IPS-20b (cell line): ENCODE data around the gene RPS6KA4.
A peak's percentile ranks its signal among the peaks of the same experiment; 100 is the strongest.
"Not testable (repeated sequence)": the region's sequence is repeated elsewhere in the genome, so short reads cannot be mapped to it uniquely, and the experiment has no call there.

ENCODE experiments used
- H3K27ac ChIP-seq: one replicate; pipeline ENCODE4 v1.5.1; 2013; ENCODE audit warnings: low read length
- H3K27me3 ChIP-seq: 2 replicates; pipeline ENCODE4 v1.6.1; 2013; ENCODE audit warnings: mild to moderate bottlenecking, low read length, inconsistent platforms; ENCODE audit not compliant: insufficient read depth
- H3K36me3 ChIP-seq: 2 replicates; pipeline ENCODE4 v1.6.1; 2013; ENCODE audit warnings: low read depth, mild to moderate bottlenecking, inconsistent platforms, low read length, moderate library complexity; ENCODE audit not compliant: insufficient read depth
- H3K4me1 ChIP-seq: 2 replicates; pipeline ENCODE4 v1.6.1; 2013; ENCODE audit warnings: mild to moderate bottlenecking, control low read depth, inconsistent platforms, low read length, moderate library complexity; ENCODE audit not compliant: insufficient read depth
- H3K4me3 ChIP-seq: 2 replicates; pipeline ENCODE4 v1.5.1; 2013; ENCODE audit warnings: mild to moderate bottlenecking, low read length, inconsistent platforms
- H3K9ac ChIP-seq: 2 replicates; pipeline ENCODE4 v1.6.1; 2013; ENCODE audit warnings: low read depth, mild to moderate bottlenecking, inconsistent platforms, low read length, moderate library complexity
- H3K9me3 ChIP-seq: 2 replicates; pipeline ENCODE4 v1.6.1; 2013; ENCODE audit warnings: mild to moderate bottlenecking, low read depth, low read length, inconsistent platforms; ENCODE audit not compliant: insufficient read depth

Gene RPS6KA4

DNA sequence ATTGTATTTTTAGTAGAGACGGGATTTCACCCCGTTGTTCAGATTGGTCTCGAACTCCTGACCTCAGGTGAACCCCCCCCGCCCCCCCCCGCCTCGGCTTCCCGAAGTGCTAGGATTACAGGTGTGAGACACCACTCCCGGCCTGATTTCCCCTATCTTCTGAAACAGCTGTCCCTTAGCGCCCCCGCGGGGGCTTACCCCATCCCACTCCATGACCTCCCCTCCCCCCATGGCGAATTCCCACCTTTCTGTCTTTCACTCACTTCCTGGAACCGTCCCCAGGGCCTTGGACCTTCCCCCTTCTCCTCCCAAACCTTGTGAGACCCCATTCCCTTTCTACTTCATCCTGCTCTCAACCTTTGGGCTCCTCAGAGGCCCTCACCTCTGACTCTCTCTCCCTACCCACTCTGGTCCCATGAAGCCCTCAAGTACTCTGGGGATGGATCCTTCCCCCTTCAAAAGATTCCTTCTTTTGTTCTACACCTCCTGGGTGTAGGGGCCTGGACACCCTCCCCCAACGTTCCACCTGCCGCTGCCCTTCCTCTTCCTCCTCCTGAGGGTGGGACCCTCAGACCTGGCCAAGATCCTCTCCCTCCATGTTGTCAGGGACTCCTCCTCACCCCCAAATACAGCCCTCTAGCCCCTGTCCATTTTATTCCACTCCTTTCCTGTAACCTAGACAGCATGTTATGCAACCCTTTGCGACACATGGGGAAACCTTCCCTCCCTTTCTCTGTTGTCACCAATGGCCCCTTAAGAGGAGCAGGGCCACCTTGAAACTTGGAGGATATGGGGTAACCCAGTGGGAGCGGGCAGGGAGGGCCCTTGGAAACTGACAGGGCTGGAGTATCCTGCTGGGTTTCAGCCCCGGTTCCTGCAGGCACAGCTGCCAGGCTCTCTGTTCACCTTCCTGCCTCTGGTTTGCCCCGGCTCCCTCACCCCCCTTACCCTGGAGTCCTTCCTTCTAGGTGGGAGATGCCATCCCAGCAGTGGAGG is 39.9 kb upstream of the RPS6KA4 start:
- Histone ChIP-seq H3K4me1 (peaks cover 2% of the 10 kb centered on the region; the same call in 1 of the 2 replicates), H3K9ac (peak overlapping the region; percentile 96; the same call in 1 of the 2 replicates), H3K27ac (no peak overlapping the region), H3K9me3 (no peaks in the 10 kb centered on the region), H3K36me3 (peaks cover 54% of the 10 kb centered on the region), H3K27me3 (no peaks in the 10 kb centered on the region), H3K4me3 (peak overlapping the region; percentile 94)

DNA sequence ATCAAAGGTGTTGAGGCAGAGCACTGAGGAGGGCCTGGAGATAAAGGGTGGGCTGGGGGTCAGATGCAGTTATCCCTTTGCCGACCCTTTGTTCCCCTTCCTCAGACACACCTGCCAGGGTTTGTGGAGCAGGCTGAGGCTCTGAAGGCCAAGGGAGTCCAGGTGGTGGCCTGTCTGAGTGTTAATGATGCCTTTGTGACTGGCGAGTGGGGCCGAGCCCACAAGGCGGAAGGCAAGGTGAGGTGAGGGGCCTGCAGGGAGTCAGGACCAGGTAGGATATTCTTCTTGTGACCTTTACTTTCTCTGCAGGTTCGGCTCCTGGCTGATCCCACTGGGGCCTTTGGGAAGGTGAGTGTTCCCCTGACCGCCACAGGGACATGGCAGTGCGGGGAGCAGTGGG is 38.4 kb upstream of the RPS6KA4 start:
- peaks cover 39% of the 10 kb centered on the region for H3K36me3 ChIP-seq
- no peaks in the 10 kb centered on the region for H3K9me3 ChIP-seq
- H3K27ac ChIP-seq = no peak overlapping the region
- peaks cover 5% of the 10 kb centered on the region; the same call in 1 of the 2 replicates for H3K4me1 ChIP-seq
- H3K27me3 ChIP-seq = no peaks in the 10 kb centered on the region
- no peak overlapping the region for H3K4me3 ChIP-seq
- H3K9ac ChIP-seq = no peak overlapping the region

DNA sequence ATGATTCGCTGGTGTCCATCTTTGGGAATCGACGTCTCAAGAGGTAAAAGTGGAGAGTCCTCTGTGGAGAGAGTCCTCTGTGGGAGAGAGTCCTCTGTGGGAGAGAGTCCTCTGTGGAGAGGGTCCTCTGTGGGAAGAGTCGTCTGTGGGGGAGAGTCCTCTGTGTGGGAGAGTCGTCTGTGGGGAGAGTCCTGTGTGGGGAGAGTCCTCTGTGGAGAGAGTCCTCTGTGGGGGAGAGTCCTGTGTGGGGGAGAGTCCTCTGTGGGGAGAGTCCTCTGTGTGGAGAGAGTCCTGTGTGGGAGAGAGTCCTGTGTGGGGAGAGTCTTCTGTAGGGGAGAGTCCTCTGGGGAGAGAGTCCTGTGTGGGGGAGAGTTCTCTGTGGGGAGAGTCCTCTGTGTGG is 37.9 kb upstream of the RPS6KA4 start:
- Histone ChIP-seq H3K4me1 (peaks cover 5% of the 10 kb centered on the region; the same call in 1 of the 2 replicates), H3K9me3 (no peaks in the 10 kb centered on the region), H3K36me3 (peaks cover 35% of the 10 kb centered on the region), H3K27me3 (no peaks in the 10 kb centered on the region), H3K27ac (no peak overlapping the region), H3K4me3 (no peak overlapping the region), H3K9ac (no peak overlapping the region)

- H3K9ac ChIP-seq = no peak overlapping the region
Measured at GRCh38 chr11:64321533-64321932, 37.4 kb upstream of the RPS6KA4 start.

DNA sequence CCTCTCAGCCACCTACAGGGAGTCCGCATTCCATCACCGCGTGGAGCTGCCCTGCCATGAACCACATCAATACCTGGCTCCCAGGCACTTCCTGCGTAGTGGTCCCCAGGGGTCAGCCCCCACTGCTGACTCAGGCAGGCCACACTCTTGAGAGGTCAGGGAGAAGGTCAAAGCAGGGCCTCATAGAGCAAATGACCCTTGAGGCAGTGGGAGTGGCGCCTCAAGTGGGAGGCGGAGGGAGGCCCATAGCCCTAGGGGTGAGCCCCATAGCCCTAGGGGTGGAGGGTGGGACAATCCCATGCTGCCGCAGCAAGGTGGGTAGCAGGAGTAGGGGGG is 36.1 kb upstream of the RPS6KA4 start:
- peaks cover 27% of the 10 kb centered on the region for H3K36me3 ChIP-seq
- H3K27me3 ChIP-seq = no peaks in the 10 kb centered on the region
- no peak overlapping the region for H3K4me3 ChIP-seq
- no peaks in the 10 kb centered on the region for H3K9me3 ChIP-seq
- 0 out of 2 replicates have a peak, but pooled peaks cover 5% of the 10 kb centered on the region for H3K4me1 ChIP-seq
- no peak overlapping the region for H3K27ac ChIP-seq
- H3K9ac ChIP-seq = no peak overlapping the region

More at GRCh38 chr11:64321533-64321932, 37.4 kb upstream of the RPS6KA4 start:
- Histone ChIP-seq H3K36me3 (peaks cover 30% of the 10 kb centered on the region), H3K27me3 (no peaks in the 10 kb centered on the region), H3K9me3 (no peaks in the 10 kb centered on the region), H3K4me1 (peaks cover 5% of the 10 kb centered on the region; the same call in 1 of the 2 replicates), H3K4me3 (no peak overlapping the region), H3K27ac (no peak overlapping the region)

- Histone ChIP-seq H3K9ac (no peak overlapping the region), H3K4me1 (0 out of 2 replicates have a peak, but pooled peaks cover 5% of the 10 kb centered on the region), H3K27ac (no peak overlapping the region), H3K4me3 (no peak overlapping the region), H3K27me3 (no peaks in the 10 kb centered on the region), H3K36me3 (peaks cover 27% of the 10 kb centered on the region), H3K9me3 (no peaks in the 10 kb centered on the region)
Measured at GRCh38 chr11:64323373-64323772, 35.6 kb upstream of the RPS6KA4 start.

DNA sequence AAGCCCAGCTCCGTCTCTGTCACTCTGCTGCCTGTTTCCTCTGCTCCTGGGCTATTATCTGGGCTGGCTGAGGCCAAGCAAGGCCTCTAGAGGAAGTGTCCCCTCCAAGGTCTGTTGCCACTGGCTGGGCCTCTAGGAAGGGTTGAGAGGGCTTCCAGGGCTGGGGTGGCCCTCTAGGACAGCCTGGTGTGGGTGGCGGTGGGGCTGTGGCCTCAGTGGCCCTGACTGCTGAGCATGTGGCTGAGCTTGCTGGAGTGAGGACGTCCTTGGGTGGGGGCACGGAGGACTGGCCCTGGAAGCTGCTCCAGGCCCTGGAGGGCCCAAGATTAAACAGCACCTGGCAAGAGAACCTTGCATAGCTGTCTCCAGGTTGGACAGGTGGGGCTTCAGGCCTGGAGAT is 35.0 kb upstream of the RPS6KA4 start:
- H3K36me3 ChIP-seq = peaks cover 27% of the 10 kb centered on the region
- not testable (repeated sequence) for H3K27me3 ChIP-seq, H3K4me1 ChIP-seq, H3K4me3 ChIP-seq, H3K27ac ChIP-seq, H3K9me3 ChIP-seq, H3K9ac ChIP-seq

GRCh38 chr11:64324692-64325469 is 34.1 kb upstream of the RPS6KA4 start:
- Histone ChIP-seq H3K36me3 (peaks cover 27% of the 10 kb centered on the region), H3K27ac (no peak overlapping the region), H3K4me3 (no peak overlapping the region), H3K9me3 (no peaks in the 10 kb centered on the region), H3K9ac (peak overlapping the region; percentile 23; the same call in 1 of the 2 replicates), H3K27me3 (no peaks in the 10 kb centered on the region), H3K4me1 (0 out of 2 replicates have a peak, but pooled peaks cover 3% of the 10 kb centered on the region)

GRCh38 chr11:64327375-64327774 is 31.6 kb upstream of the RPS6KA4 start:
- Histone ChIP-seq H3K27ac (no peak overlapping the region), H3K27me3 (no peaks in the 10 kb centered on the region)

DNA sequence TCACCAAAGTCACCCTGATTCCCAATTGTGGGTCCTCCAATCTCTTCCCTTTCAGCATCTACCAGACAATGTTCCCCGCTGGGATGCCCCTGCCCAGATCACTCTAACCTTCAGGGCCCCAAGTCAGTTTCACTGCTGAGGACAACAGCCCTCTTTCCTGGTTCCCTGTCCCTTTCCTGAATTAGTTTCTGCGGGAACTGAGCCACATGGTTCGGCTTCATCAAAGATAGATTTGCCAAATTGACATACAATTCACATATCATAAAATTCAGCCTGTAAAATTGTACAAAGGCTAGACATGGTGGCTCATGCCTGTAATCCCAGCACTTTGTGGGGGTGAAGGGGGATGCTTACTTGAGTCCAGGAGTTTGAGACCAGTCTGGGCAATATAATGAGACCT is 31.0 kb upstream of the RPS6KA4 start:
- H3K9ac ChIP-seq = no peak overlapping the region
- no peak overlapping the region for H3K27ac ChIP-seq
- no peaks in the 10 kb centered on the region for H3K9me3 ChIP-seq
- 0 out of 2 replicates have a peak, but pooled peaks cover under 1% of the 10 kb centered on the region for H3K36me3 ChIP-seq
- no peak overlapping the region for H3K4me3 ChIP-seq
- no peaks in the 10 kb centered on the region for H3K27me3 ChIP-seq
- peaks cover 9% of the 10 kb centered on the region for H3K4me1 ChIP-seq

More at GRCh38 chr11:64327375-64327774, 31.6 kb upstream of the RPS6KA4 start:
- H3K4me1 ChIP-seq = peaks cover 9% of the 10 kb centered on the region
- no peaks in the 10 kb centered on the region for H3K9me3 ChIP-seq
- H3K9ac ChIP-seq = no peak overlapping the region
- 0 out of 2 replicates have a peak, but pooled peaks cover 7% of the 10 kb centered on the region for H3K36me3 ChIP-seq
- no peak overlapping the region for H3K4me3 ChIP-seq

GRCh38 chr11:64330888-64331287 is 28.1 kb upstream of the RPS6KA4 start:
- Histone ChIP-seq H3K4me1 (peaks cover 6% of the 10 kb centered on the region), H3K27ac (no peak overlapping the region)

More at GRCh38 chr11:64330888-64331287, 28.1 kb upstream of the RPS6KA4 start:
- no peaks in the 10 kb centered on the region for H3K27me3 ChIP-seq
- H3K9ac ChIP-seq = no peak overlapping the region
- H3K9me3 ChIP-seq = no peaks in the 10 kb centered on the region
- H3K4me3 ChIP-seq = no peak overlapping the region
- H3K36me3 ChIP-seq = no peaks in the 10 kb centered on the region
